Left ventricle myocardium superior (tissue), 1 donor: ENCODE measurements around the gene SYT15. TPM values are rescaled to one million over a fixed set of nuclear protein-coding genes. Genes with fewer than 3 reads are reported as not detected.
A peak's percentile ranks its signal among the peaks of the same experiment; 100 is the strongest.
"Not testable (repeated sequence)": the region's sequence is repeated elsewhere in the genome, so short reads cannot be mapped to it uniquely, and the experiment has no call there.

Source experiments
- ATAC-seq: fragments of 200-7000 bp; cut with Tn5 transposase; one replicate; pipeline ENCODE4 v1.9.1; 2020; ENCODE audit warnings: mild to moderate bottlenecking, moderate library complexity
- DNase-seq: peaks from one replicate; pipeline ENCODE4 v3.0.0-alpha.2; 2020
- intact Hi-C: fragments of 100-400 bp; cut with micrococcal nuclease; formaldehyde crosslinking; loops from one replicate; pipeline ENCODE4 v1.11.0; 2022
- total RNA-seq: library from RNA; stranded (reverse); fragmentation: NEBNext Ultra II Directional; extraction: Animal tissue kit (Norgen Biotek cat#: 25700); gene quantifications from one replicate; pipeline ENCODE4 v1.2.1, GENCODE V29; 2021
- donor health status: DM: no; HTN: yes; CAD: no; lungs with severe emphysema.

SYT15 gene
- total RNA-seq, 1 donor from 2014 or later: 3.6 TPM

DNA sequence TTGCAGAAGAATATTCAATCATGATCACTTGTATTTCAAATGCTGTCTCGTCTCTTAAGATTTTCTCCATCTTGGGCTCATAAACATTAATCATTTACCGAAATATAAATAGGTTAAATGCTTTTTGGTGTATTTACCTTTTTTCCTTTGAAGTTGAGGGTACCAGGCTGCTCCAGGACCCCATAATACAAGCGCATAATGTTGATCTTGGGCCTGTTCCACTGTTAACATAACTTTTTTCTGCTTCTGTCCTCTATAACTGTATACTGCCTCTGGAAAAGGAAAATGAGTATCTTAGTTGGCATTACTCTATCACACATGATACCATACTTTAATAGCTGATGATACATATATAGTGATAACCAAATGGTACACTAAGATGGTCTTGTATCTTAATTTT is 51.9 kb downstream of the SYT15 start:
- not testable (repeated sequence) for ATAC-seq

DNA sequence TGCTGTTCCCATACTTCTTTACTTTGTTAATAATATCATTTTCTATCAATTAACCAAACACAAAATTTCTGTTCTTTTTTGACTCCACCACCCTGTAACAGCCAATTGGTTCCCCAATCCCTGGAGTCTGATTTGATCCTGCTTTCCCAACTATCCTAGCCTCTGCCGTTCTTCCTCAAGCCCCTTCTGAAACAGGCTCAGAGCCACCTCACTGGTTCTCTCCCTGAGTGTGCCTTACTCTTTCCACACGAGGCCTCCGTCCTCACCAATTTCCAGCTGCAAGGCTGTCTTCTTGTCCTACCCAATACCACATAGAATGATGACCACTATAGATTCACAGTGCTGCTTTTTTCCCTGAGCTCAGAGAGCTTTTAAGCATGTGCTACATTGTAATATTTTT is 52.8 kb downstream of the SYT15 start:
- intact Hi-C loops, ATAC-seq, DNase-seq: not testable (repeated sequence)

More for the DNA sequence above, 51.9 kb downstream of the SYT15 start:
- intact Hi-C loops, DNase-seq: not testable (repeated sequence)

DNA sequence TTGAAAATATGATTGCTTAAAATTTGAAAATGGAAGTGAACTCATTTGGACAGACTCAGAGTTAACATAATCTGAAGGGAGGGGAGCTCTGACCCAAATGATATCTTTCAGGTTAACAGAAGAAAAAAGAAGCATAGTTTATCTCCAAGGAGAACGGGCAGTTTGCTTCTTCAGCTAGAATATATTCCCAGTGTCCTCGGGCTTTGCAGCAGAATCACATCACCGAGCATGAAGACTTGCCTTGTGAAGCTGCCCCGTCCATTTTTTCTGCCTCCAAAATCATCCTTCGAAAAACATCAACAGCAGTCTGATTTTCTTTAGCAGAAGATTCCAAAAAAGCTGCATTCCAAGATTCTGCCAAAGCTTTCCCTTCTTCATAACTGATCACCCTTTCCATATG is 55.8 kb downstream of the SYT15 start:
- intact Hi-C loops, DNase-seq: not testable (repeated sequence)
- peak; percentile 36 for ATAC-seq

DNA sequence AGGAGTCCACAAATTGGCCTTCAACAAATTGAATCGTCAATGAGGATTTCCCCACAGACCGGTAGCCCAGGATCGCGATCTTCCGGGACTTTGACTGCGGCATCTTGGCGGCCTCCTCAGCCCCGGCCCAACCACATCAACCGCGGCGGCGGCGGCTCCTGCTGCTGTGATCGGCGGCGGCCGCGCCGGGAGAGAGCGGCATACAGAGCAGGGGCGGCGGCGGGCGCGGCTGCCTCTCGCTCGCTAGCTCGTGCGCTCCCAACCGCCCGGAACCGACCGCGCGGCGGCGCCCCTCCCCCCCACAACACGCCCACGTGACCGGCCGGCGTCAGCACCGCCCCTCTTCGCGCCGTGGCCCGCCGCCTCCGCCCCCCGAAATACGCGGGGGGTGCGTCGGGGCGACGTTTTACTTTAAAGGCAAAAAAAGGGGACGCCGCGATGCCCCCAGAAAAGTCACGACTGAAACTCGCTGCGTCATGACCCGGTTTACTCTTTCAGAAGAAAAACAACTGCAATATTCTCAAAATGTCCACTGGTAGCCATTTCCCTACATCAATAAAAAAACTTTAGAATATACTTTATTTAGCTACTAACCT is 56.5 kb downstream of the SYT15 start:
- DNase-seq, intact Hi-C loops: not testable (repeated sequence)
- ATAC-seq: peak; percentile 97

DNA sequence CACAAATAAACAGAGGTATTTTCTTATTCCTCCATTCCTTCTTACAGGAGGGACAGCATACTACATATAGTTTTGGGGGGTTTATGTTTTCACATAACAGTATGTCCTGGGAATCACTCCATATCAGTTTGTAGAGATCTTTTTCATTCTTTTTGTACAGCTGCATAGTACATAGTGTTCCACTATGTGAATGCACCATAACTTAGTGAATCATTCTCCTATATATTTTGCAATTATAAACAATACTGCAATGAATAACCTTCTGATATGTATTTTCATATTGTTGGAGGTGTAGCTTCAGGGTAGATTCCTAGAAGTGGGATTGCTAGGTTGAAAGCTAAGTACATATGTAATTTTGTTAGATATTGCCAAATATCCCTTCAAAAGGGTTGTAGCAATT is 61.1 kb downstream of the SYT15 start:
- intact Hi-C loops, DNase-seq, ATAC-seq: not testable (repeated sequence)

Other genes with a start within 250 kb of the SYT15 start
- 1.2 TPM for gene ANXA8L1, start 203.4 kb upstream of the SYT15 start, total RNA-seq
- not detected for gene NPY4R, start 113.2 kb upstream of the SYT15 start, total RNA-seq
- gene GPRIN2, start 22.5 kb upstream of the SYT15 start, total RNA-seq: not detected